Measurements from ENCODE around the gene EPHB1.

The EPHB1 gene

DNA sequence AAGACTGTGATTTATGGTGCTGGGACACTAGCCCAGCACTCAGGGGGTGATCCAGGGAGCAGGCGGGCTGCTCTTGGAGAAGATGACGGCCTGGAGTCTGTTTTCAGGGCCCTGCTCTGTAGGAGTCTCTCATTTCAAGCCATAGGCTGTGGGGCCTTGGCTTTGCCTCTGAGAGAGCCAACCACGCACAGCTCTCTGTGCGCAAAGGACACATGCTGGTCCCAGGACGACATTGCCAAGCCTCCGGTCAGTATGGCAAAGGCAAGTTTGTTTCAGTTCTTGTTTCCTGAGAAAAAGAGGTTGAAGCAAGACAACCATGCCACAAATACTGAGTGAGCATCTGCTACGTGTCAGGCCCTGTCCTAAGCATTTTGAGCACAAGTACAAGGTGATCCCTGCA is 197.1 kb downstream of the EPHB1 start:
- Histone ChIP-seq H3K27me3 (ENCODE audit: insufficient read depth, poor library complexity, severe bottlenecking) (no peaks in the 10 kb centered on the region), H3K27ac (replicated peaks) (no peak overlapping the region), H3K4me3 (replicated peaks; ENCODE audit: insufficient read depth, low read length) (no peak overlapping the region)
- DNase-seq (ENCODE audit: low read depth in 1 of 2, low spot score in 1 of 2) = no peak
- no peak for TF ChIP-seq SPI1 (IDR thresholded peaks at IDR 0.05; ENCODE audit: borderline replicate concordance, low read depth)
- no peak for TF ChIP-seq POLR2AphosphoS5 (IDR thresholded peaks at IDR 0.05; ENCODE audit: low read depth)
- TF ChIP-seq, protein P1, sequence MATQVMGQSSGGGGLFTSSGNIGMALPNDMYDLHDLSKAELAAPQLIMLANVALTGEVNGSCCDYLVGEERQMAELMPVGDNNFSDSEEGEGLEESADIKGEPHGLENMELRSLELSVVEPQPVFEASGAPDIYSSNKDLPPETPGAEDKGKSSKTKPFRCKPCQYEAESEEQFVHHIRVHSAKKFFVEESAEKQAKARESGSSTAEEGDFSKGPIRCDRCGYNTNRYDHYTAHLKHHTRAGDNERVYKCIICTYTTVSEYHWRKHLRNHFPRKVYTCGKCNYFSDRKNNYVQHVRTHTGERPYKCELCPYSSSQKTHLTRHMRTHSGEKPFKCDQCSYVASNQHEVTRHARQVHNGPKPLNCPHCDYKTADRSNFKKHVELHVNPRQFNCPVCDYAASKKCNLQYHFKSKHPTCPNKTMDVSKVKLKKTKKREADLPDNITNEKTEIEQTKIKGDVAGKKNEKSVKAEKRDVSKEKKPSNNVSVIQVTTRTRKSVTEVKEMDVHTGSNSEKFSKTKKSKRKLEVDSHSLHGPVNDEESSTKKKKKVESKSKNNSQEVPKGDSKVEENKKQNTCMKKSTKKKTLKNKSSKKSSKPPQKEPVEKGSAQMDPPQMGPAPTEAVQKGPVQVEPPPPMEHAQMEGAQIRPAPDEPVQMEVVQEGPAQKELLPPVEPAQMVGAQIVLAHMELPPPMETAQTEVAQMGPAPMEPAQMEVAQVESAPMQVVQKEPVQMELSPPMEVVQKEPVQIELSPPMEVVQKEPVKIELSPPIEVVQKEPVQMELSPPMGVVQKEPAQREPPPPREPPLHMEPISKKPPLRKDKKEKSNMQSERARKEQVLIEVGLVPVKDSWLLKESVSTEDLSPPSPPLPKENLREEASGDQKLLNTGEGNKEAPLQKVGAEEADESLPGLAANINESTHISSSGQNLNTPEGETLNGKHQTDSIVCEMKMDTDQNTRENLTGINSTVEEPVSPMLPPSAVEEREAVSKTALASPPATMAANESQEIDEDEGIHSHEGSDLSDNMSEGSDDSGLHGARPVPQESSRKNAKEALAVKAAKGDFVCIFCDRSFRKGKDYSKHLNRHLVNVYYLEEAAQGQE (IDR thresholded peaks at IDR 0.05; ENCODE audit: insufficient replicate concordance, low read depth) = no peak
- no peak for TF ChIP-seq CTCF (IDR thresholded peaks at IDR 0.05; ENCODE audit: insufficient read depth, low read length)
- no peak for TF ChIP-seq GABPA (IDR thresholded peaks at IDR 0.05; ENCODE audit: low read depth)

- Histone ChIP-seq H3K27me3 (ENCODE audit: insufficient read depth, poor library complexity, severe bottlenecking) (no peaks in the 10 kb centered on the region), H3K4me3 (replicated peaks; ENCODE audit: insufficient read depth, low read length) (no peak overlapping the region), H3K27ac (replicated peaks) (no peak overlapping the region)
- TF ChIP-seq SPI1 (IDR thresholded peaks at IDR 0.05; ENCODE audit: borderline replicate concordance, low read depth) (no peak), POLR2AphosphoS5 (IDR thresholded peaks at IDR 0.05; ENCODE audit: low read depth) (no peak), GABPA (IDR thresholded peaks at IDR 0.05; ENCODE audit: low read depth) (no peak), CTCF (IDR thresholded peaks at IDR 0.05; ENCODE audit: insufficient read depth, low read length) (no peak)
- TF ChIP-seq, protein P1 (IDR thresholded peaks at IDR 0.05; ENCODE audit: insufficient replicate concordance, low read depth) = no peak
- DNase-seq (ENCODE audit: low read depth in 1 of 2, low spot score in 1 of 2) = no peak
These were observed 197.5 kb downstream of the EPHB1 start for GRCh38 chr3:134992586-134992985.

DNA sequence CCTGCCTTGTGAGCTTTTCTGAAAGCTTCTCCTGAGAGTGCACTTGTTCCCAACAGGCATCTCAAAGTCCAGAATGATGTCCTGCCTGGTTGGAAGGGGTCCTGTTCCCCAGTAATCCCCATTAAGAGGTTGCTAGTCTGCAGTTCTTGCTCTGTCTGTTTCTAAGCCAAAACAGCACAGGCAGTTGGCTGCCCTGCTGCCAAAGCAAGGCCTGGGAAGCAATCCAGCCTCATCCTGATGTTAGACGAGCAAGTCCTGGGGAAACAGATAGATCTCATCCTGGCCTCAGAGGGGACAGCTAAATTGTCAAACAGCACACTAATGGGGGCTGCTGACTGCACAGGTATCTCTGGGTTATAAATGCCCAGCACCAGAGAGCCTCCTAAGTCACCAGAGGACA is 198.0 kb downstream of the EPHB1 start:
- no peak for TF ChIP-seq POLR2AphosphoS5 (IDR thresholded peaks at IDR 0.05; ENCODE audit: low read depth)
- TF ChIP-seq, protein P1 (IDR thresholded peaks at IDR 0.05; ENCODE audit: insufficient replicate concordance, low read depth) = no peak
- TF ChIP-seq SPI1 (IDR thresholded peaks at IDR 0.05; ENCODE audit: borderline replicate concordance, low read depth) = no peak
- no peak for TF ChIP-seq GABPA (IDR thresholded peaks at IDR 0.05; ENCODE audit: low read depth)
- TF ChIP-seq CTCF (IDR thresholded peaks at IDR 0.05; ENCODE audit: insufficient read depth, low read length) = no peak
- no peak for DNase-seq (ENCODE audit: low read depth in 1 of 2, low spot score in 1 of 2)
- Histone ChIP-seq H3K27ac (replicated peaks) (no peak overlapping the region), H3K4me3 (replicated peaks; ENCODE audit: insufficient read depth, low read length) (no peak overlapping the region), H3K27me3 (ENCODE audit: insufficient read depth, poor library complexity, severe bottlenecking) (no peaks in the 10 kb centered on the region)
